Esophagus squamous epithelium (tissue), 4 donors: Measurements from ENCODE around the gene ZBED4.

ENCODE experiments used
- POLR2A ChIP-seq, 4 donors: fragments of 450-650 bp; IDR thresholded peaks; one replicate each; pipeline ENCODE4 v1.6.1; 2017; ENCODE audit warnings: antibody characterized with exemption in 4 of 4, mild to moderate bottlenecking in 4 of 4, moderate library complexity in 3 of 4
- TF ChIP-seq, protein P1 (sequence below), 6 experiments: fragments of 450-650 bp in 4 of 6; fragments of 200-600 bp in 2 of 6; sonication (generic) in 2 of 6; IDR thresholded peaks; one replicate each; pipeline ENCODE4 v1.5.1; 2016 to 2019; ENCODE audit warnings: antibody characterized with exemption in 6 of 6, mild to moderate bottlenecking in 4 of 6, moderate library complexity in 4 of 6

DNA sequence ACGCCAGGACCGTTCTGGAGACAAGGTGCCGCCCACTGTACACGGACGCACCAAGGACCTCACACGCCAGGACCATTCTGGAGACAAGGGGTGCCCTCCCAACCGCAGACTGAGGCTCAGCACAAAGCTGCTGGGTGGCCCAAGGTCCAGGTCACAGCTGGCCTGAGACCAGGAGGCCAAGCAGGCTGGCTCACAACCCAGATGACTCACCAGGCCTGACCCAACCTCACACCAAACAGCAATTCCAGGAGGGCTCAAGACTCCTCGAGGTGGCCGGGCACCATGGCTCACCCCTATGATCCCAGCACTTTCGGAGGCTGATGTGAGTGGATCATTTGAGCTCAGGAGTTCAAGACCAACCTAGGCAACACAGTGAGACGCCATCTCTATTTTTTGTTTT is 40.8 kb upstream of the ZBED4 start:
- TF ChIP-seq, protein P1, sequence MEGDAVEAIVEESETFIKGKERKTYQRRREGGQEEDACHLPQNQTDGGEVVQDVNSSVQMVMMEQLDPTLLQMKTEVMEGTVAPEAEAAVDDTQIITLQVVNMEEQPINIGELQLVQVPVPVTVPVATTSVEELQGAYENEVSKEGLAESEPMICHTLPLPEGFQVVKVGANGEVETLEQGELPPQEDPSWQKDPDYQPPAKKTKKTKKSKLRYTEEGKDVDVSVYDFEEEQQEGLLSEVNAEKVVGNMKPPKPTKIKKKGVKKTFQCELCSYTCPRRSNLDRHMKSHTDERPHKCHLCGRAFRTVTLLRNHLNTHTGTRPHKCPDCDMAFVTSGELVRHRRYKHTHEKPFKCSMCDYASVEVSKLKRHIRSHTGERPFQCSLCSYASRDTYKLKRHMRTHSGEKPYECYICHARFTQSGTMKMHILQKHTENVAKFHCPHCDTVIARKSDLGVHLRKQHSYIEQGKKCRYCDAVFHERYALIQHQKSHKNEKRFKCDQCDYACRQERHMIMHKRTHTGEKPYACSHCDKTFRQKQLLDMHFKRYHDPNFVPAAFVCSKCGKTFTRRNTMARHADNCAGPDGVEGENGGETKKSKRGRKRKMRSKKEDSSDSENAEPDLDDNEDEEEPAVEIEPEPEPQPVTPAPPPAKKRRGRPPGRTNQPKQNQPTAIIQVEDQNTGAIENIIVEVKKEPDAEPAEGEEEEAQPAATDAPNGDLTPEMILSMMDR (IDR thresholded peaks at IDR 0.05): no peak
- no peak for TF ChIP-seq POLR2A (IDR thresholded peaks at IDR 0.05)
